ENCODE results near the gene ITPR1.

The ITPR1 gene

GRCh38 chr3:4498446-4498845, 5.3 kb downstream of the ITPR1 start (continued):
- TF ChIP-seq SCRT1 (tag by site-specific recombination; IDR thresholded peaks at IDR 0.05; ENCODE audit: borderline replicate concordance) (no peak), ZNF626 (tag by site-specific recombination; IDR thresholded peaks at IDR 0.05) (no peak), BCL6B (tag by site-specific recombination; IDR thresholded peaks at IDR 0.05) (no peak), ZNF19 (tag by site-specific recombination; IDR thresholded peaks at IDR 0.05; ENCODE audit: low read depth) (no peak), ZNF24 (tag by site-specific recombination; IDR thresholded peaks at IDR 0.05) (no peak)
- TF ChIP-seq, protein P1, sequence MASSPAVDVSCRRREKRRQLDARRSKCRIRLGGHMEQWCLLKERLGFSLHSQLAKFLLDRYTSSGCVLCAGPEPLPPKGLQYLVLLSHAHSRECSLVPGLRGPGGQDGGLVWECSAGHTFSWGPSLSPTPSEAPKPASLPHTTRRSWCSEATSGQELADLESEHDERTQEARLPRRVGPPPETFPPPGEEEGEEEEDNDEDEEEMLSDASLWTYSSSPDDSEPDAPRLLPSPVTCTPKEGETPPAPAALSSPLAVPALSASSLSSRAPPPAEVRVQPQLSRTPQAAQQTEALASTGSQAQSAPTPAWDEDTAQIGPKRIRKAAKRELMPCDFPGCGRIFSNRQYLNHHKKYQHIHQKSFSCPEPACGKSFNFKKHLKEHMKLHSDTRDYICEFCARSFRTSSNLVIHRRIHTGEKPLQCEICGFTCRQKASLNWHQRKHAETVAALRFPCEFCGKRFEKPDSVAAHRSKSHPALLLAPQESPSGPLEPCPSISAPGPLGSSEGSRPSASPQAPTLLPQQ (tag by site-specific recombination; IDR thresholded peaks at IDR 0.05): no peak

DNA sequence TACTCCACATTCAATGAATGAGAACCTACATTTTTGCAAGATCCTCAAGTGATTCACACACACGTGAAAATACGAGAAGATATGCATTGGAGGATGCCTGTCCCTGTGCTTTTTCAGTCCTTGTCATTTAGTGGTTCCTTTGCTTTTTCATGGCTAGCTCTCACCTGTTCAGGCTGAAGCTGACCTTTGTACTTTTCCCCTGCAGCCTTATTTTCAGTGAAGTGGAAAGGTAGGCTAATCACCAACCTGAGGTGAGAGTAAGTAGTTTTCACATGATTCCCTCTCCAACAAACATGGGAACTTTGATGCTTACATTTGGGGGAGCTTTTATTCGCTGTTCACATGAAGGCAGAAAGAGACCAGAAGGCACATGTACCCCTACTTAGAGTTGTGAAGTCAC, 8.3 kb downstream of the ITPR1 start:
- CTCF ChIA-PET: interaction anchor here (0.6 kb wide), 1 partner anchor 21 kb away, joined by 5 read pairs; no protein-coding TSS in a partner anchor

DNA sequence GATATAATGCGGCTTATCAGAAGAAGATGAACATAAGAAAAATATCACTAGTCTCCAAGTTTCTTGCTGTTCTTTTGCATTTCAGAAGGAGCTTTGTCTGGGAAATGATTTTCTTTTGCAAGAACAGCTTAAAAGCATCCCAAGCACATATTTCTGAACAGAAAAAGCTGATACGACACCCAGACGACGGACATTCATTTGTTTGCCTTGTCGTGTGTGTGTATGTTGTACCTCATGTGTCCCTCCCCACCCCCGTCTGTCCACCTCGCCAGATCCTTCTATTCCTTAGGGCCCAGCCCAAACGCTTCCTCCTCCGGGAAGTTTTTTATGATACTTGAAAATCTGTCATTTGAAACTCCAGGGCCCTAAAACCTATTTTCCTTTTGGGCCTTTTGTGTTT, 8.8 kb downstream of the ITPR1 start:
- Histone ChIP-seq H3K4me1 (ENCODE audit: control insufficient read depth, insufficient read depth, low read length) (peaks cover 8% of the 10 kb centered on the region), H3K4me3 (ENCODE audit: low read depth, low read length) (no peak overlapping the region), H3K36me3 (ENCODE audit: control insufficient read depth in 2 of 2, insufficient read depth in 1 of 2, low read length in 2 of 2) (peaks cover 0 to 3% of the 10 kb centered on the region in 2 experiments; a peak in 2 of 3 replicates), H3K27ac (ENCODE audit: extremely low read depth, low read depth, low read length) (no peak overlapping the region), H3K9me3 (ENCODE audit: control insufficient read depth, insufficient read depth, low read depth, low read length) (no peaks in the 10 kb centered on the region)
- TF ChIP-seq ZNF660 (tag by site-specific recombination; IDR thresholded peaks at IDR 0.05) (no peak), ZNF510 (tag by site-specific recombination; IDR thresholded peaks at IDR 0.05; ENCODE audit: insufficient replicate concordance) (no peak), ZNF768 (tag by site-specific recombination; IDR thresholded peaks at IDR 0.05) (no peak), ZNF140 (tag by site-specific recombination; IDR thresholded peaks at IDR 0.05) (no peak), KLF16 (tag by site-specific recombination; IDR thresholded peaks at IDR 0.05) (no peak), ZNF670 (tag by site-specific recombination; IDR thresholded peaks at IDR 0.05; ENCODE audit: low read depth) (no peak)
- ChIA-PET POLR2A (interaction anchor here (1.3 kb wide), 1 partner anchor 9 kb away, joined by 4 read pairs; the partner anchor contains the start of gene ITPR1), CTCF (interaction anchor here (0.6 kb wide), 1 partner anchor 21 kb away, joined by 5 read pairs; no protein-coding TSS in a partner anchor)

More for the DNA sequence above, 8.3 kb downstream of the ITPR1 start:
- POLR2A ChIA-PET: interaction anchor here (1.3 kb wide), 1 partner anchor 8 kb away, joined by 4 read pairs; the partner anchor contains the start of gene ITPR1
- Histone ChIP-seq H3K4me1 (ENCODE audit: control insufficient read depth, insufficient read depth, low read length) (peaks cover 8% of the 10 kb centered on the region), H3K27ac (ENCODE audit: extremely low read depth, low read depth, low read length) (no peak overlapping the region), H3K4me3 (ENCODE audit: low read depth, low read length) (no peak overlapping the region), H3K9me3 (ENCODE audit: control insufficient read depth, insufficient read depth, low read depth, low read length) (no peaks in the 10 kb centered on the region), H3K36me3 (ENCODE audit: control insufficient read depth in 2 of 2, insufficient read depth in 1 of 2, low read length in 2 of 2) (peaks cover 0 to 3% of the 10 kb centered on the region in 2 experiments; a peak in 2 of 3 replicates)
- TF ChIP-seq ZNF654 (tag by site-specific recombination; IDR thresholded peaks at IDR 0.05; ENCODE audit: low read depth) (no peak), YY2 (tag by site-specific recombination; IDR thresholded peaks at IDR 0.05) (no peak), ZNF76 (tag by site-specific recombination; IDR thresholded peaks at IDR 0.05; ENCODE audit: borderline replicate concordance, low read depth) (no peak), ZBTB44 (tag by site-specific recombination; IDR thresholded peaks at IDR 0.05) (no peak), RBAK (tag by site-specific recombination; IDR thresholded peaks at IDR 0.05) (no peak), ZNF785 (tag by site-specific recombination; IDR thresholded peaks at IDR 0.05) (no peak), KLF1 (tag by site-specific recombination; IDR thresholded peaks at IDR 0.05) (no peak), AEBP2 (tag by site-specific recombination; IDR thresholded peaks at IDR 0.05; ENCODE audit: borderline replicate concordance) (no peak), ZNF391 (tag by site-specific recombination; IDR thresholded peaks at IDR 0.05; ENCODE audit: borderline replicate concordance, low read depth) (no peak), ZNF404 (tag by site-specific recombination; IDR thresholded peaks at IDR 0.05) (no peak)

All from HEK293 (cell line).